Left lung (tissue), 10 donors: ENCODE measurements around the gene FAM83C. TPM values are rescaled to one million over a fixed set of nuclear protein-coding genes. Genes with fewer than 3 reads are reported as not detected.

Source experiments
- ATAC-seq: fragments of 200-7000 bp; cut with Tn5 transposase; one replicate; pipeline ENCODE4 v1.9.1; 2020; ENCODE audit warnings: moderate library complexity
- DNase-seq, 4 donors: peaks; one replicate each; pipeline ENCODE4 v3.0.0-alpha.2; 2013 to 2020
- H3K27ac ChIP-seq, 2 donors: fragments of 200-600 bp; sonication (generic) in 1 of 2; one replicate each; pipeline versions ENCODE4 v1.5.0 to v1.8.0; 2020 to 2021
- H3K27me3 ChIP-seq, 2 donors: fragments of 200-600 bp; sonication (generic) in 1 of 2; one replicate each; pipeline versions ENCODE4 v1.5.0 to v1.8.0; 2020 to 2021
- H3K36me3 ChIP-seq, 2 donors: fragments of 200-600 bp; sonication (generic) in 1 of 2; one replicate each; pipeline versions ENCODE4 v1.5.0 to v1.8.0; 2020 to 2021
- H3K4me1 ChIP-seq, 2 donors: fragments of 200-600 bp; one replicate each; pipeline ENCODE4 v1.8.0; 2021
- H3K4me3 ChIP-seq, 2 donors: fragments of 200-600 bp; sonication (generic) in 1 of 2; one replicate each; pipeline versions ENCODE4 v1.5.0 to v1.8.0; 2020 to 2021; ENCODE audit warnings: mild to moderate bottlenecking in 1 of 2
- H3K9me3 ChIP-seq, 2 donors: fragments of 200-600 bp; sonication (generic) in 1 of 2; one replicate each; pipeline versions ENCODE4 v1.5.0 to v1.8.0; 2020 to 2021
- intact Hi-C, 2 donors: fragments of 100-400 bp; cut with DNase I; formaldehyde crosslinking; loops; one replicate each; pipeline versions ENCODE4 v1.11.2 to v1.14.2; 2022
- polyA plus RNA-seq, 6 donors: library from polyadenylated mRNA; unstranded; fragments of 120-200 nt; gene quantifications; one replicate each; pipeline ENCODE4 v1.2.1, GENCODE V29; 2013; ENCODE audit not compliant: insufficient read length in 6 of 6
- total RNA-seq, 2 donors: library from RNA; stranded (reverse); fragmentation: NEBNext Ultra II Directional; extraction: Animal tissue kit (Norgen Biotek cat#: 25700); gene quantifications; one replicate each; pipeline ENCODE4 v1.2.1, GENCODE V29; 2021
- TF ChIP-seq, protein P1 (sequence below), 2 donors: fragments of 200-600 bp; sonication (generic) in 1 of 2; IDR thresholded peaks; one replicate each; pipeline versions ENCODE4 v1.5.0 to v1.8.0; 2021; ENCODE audit warnings: antibody characterized with exemption in 2 of 2
- donor health status: DM: no; HTN: yes; CAD: no.
- donor health status: DM: no; HTN: no; CAD: no.

Gene FAM83C
- total and polyA plus RNA-seq, 8 donors = not detected

DNA sequence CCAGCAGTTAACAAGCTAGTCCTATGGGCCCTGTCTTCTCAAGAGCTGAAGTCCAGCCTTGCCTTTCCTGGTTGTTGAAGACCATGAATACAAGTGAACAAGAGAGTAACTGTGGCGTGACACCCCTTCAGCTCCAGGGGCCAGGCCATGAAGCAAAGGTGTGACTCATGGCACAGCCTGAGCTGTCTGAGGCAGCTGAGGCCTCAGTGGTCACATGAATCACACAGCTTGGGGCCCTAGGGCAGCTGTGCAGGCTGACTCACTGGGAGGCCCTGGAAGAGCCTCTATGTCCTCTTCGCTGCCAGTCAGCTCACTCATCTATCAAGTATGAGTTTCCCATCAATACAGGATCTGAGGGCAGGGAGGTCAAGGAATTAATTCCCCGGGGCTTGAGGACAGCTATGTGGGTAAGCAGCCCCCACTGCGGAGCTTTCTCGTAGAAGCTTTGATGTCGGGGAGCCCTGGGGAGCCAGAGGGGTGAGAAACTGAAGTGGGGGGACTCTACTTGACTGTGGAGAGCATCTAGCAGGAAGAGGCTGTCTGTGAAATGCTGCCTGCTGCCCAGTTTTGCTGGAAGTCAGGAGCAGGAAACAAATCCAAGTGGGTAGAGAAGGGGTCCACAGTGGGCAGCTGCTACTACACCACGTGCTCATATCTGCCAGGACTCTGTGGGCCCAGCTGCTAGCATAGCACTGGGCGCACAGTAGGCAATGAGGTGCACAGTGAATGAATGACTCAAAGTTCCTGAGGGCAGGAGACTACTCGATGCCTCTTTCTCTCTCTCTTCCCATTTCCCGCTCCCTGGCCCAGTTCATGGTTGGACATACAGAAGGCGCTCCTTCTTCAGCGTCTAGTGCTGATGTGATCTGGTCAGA, 13.7 kb upstream of the FAM83C start:
- no peaks in the 10 kb centered on the region for H3K36me3 ChIP-seq
- no peaks in the 10 kb centered on the region for H3K9me3 ChIP-seq
- no peak overlapping the region for H3K4me3 ChIP-seq
- H3K27ac ChIP-seq = peak overlapping the region; percentile 37 to 41
- DNase-seq (peak in 2 of 4 donors; percentile 72 to 83), ATAC-seq (peak; percentile 76)
- peaks cover 0 to 21% of the 10 kb centered on the region in 2 donors for H3K4me1 ChIP-seq
- intact Hi-C loops = no loop called here
- no peaks in the 10 kb centered on the region for H3K27me3 ChIP-seq
- TF ChIP-seq, protein P1, sequence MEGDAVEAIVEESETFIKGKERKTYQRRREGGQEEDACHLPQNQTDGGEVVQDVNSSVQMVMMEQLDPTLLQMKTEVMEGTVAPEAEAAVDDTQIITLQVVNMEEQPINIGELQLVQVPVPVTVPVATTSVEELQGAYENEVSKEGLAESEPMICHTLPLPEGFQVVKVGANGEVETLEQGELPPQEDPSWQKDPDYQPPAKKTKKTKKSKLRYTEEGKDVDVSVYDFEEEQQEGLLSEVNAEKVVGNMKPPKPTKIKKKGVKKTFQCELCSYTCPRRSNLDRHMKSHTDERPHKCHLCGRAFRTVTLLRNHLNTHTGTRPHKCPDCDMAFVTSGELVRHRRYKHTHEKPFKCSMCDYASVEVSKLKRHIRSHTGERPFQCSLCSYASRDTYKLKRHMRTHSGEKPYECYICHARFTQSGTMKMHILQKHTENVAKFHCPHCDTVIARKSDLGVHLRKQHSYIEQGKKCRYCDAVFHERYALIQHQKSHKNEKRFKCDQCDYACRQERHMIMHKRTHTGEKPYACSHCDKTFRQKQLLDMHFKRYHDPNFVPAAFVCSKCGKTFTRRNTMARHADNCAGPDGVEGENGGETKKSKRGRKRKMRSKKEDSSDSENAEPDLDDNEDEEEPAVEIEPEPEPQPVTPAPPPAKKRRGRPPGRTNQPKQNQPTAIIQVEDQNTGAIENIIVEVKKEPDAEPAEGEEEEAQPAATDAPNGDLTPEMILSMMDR (IDR thresholded peaks at IDR 0.05) = no peak

- DNase-seq = no peak
- Histone ChIP-seq H3K4me3 (no peak overlapping the region), H3K36me3 (no peaks in the 10 kb centered on the region), H3K9me3 (no peaks in the 10 kb centered on the region), H3K27ac (peak overlapping the region in 1 of 2 donors; percentile 26), H3K27me3 (no peaks in the 10 kb centered on the region), H3K4me1 (peaks cover 0 to 21% of the 10 kb centered on the region in 2 donors)
- TF ChIP-seq, protein P1 (IDR thresholded peaks at IDR 0.05) = no peak
- ATAC-seq = no peak
- intact Hi-C loops = loop anchor here in 1 of 2 donors (5.0 kb wide), 1 partner anchor 142 kb away; no protein-coding TSS in a partner anchor
Observed at GRCh38 chr20:35304956-35305355, 12.7 kb upstream of the FAM83C start.

- TF ChIP-seq, protein P1 (IDR thresholded peaks at IDR 0.05) = peak; percentile 93 to 94
- ATAC-seq (peak; percentile 79), DNase-seq (peak in 3 of 4 donors; percentile 70 to 87 (median 72))
- H3K27ac ChIP-seq = no peak overlapping the region
- H3K4me3 ChIP-seq = no peak overlapping the region
- H3K27me3 ChIP-seq = no peaks in the 10 kb centered on the region
- H3K9me3 ChIP-seq = no peaks in the 10 kb centered on the region
- intact Hi-C loops = loop anchor here in 1 of 2 donors (5.0 kb wide), 1 partner anchor 143 kb away; no protein-coding TSS in a partner anchor
- peaks cover 0 to 21% of the 10 kb centered on the region in 2 donors for H3K4me1 ChIP-seq
- no peaks in the 10 kb centered on the region for H3K36me3 ChIP-seq
Observed at GRCh38 chr20:35303735-35304491, 11.7 kb upstream of the FAM83C start.

GRCh38 chr20:35303382-35303734, 11.1 kb upstream of the FAM83C start:
- H3K4me3 ChIP-seq = no peak overlapping the region

More at GRCh38 chr20:35303382-35303734, 11.1 kb upstream of the FAM83C start:
- intact Hi-C loops = loop anchor here in 1 of 2 donors (5.0 kb wide), 1 partner anchor 144 kb away; no protein-coding TSS in a partner anchor
- ATAC-seq (no peak), DNase-seq (no peak)
- peaks cover 0 to 21% of the 10 kb centered on the region in 2 donors for H3K4me1 ChIP-seq
- TF ChIP-seq, protein P1 (IDR thresholded peaks at IDR 0.05) = no peak
- H3K27ac ChIP-seq = no peak overlapping the region
- H3K36me3 ChIP-seq = no peaks in the 10 kb centered on the region
- H3K27me3 ChIP-seq = no peaks in the 10 kb centered on the region
- no peaks in the 10 kb centered on the region for H3K9me3 ChIP-seq
